OCI-LY7 (cell line): Measurements from ENCODE around the gene MEIS2. TPM values are rescaled to one million over a fixed set of nuclear protein-coding genes. Genes with fewer than 3 reads are reported as not detected.

Experiments
- BruUV-seq: library from RNA; stranded (reverse); fragments of 400-500 nt; replicated peaks from 2 replicates; lab custom pipeline; 2021; lab: Mats Ljungman, UMichigan
- CTCF ChIA-PET: fragments of 300-600 bp; sonication (Branson Sonifier 250); formaldehyde crosslinking; loops from one replicate; lab custom pipeline; 2022; ENCODE audit warnings: antibody characterized with exemption; ENCODE audit not compliant: unreplicated experiment; lab: Charles Lee
- POLR2A ChIA-PET: fragments of 300-600 bp; sonication (Branson Sonifier 250); formaldehyde crosslinking; loops from one replicate; lab custom pipeline; 2022; ENCODE audit warnings: antibody characterized with exemption; lab: Charles Lee
- DNase-seq: peaks from one replicate; pipeline ENCODE4 v3.0.0-alpha.2; 2015; ENCODE audit warnings: low spot score
- H2AFZ ChIP-seq: fragments of 200-600 bp; sonication (generic), shearing (Covaris generic); 2 replicates; pipeline ENCODE4 v1.6.1; 2014; ENCODE audit warnings: mild to moderate bottlenecking, antibody characterized with exemption, low read length, moderate library complexity
- H3K27ac ChIP-seq: fragments of 200-600 bp; sonication (generic); 2 replicates; pipeline ENCODE4 v1.5.1; 2014; ENCODE audit warnings: mixed run types, low read depth, mild to moderate bottlenecking, moderate library complexity, low read length, inconsistent platforms; ENCODE audit not compliant: poor library complexity, severe bottlenecking
- H3K36me3 ChIP-seq: fragments of 200-600 bp; sonication (generic); 2 replicates; pipeline ENCODE4 v1.6.1; 2014; ENCODE audit warnings: mild to moderate bottlenecking, antibody characterized with exemption, low read length, moderate library complexity, mixed read lengths; ENCODE audit not compliant: insufficient read depth
- H3K4me1 ChIP-seq: fragments of 200-600 bp; sonication (generic); 2 replicates; pipeline ENCODE4 v1.5.1; 2014; ENCODE audit warnings: mild to moderate bottlenecking, low read length; ENCODE audit not compliant: insufficient read depth, poor library complexity, severe bottlenecking
- H3K4me2 ChIP-seq: fragments of 200-600 bp; sonication (generic); 2 replicates; pipeline ENCODE4 v1.6.1; 2014; ENCODE audit warnings: mild to moderate bottlenecking, low read length
- H3K4me3 ChIP-seq: fragments of 200-600 bp; sonication (generic); 2 replicates; pipeline ENCODE4 v1.5.1; 2014; ENCODE audit warnings: mild to moderate bottlenecking, low read depth, low read length; ENCODE audit not compliant: poor library complexity, severe bottlenecking
- H3K79me2 ChIP-seq: fragments of 200-600 bp; sonication (generic); 2 replicates; pipeline ENCODE4 v1.6.1; 2016; ENCODE audit warnings: low read depth, mild to moderate bottlenecking, low read length, moderate library complexity, mixed read lengths; ENCODE audit not compliant: insufficient read depth
- H3K9me2 ChIP-seq: fragments of 200-600 bp; sonication (generic); 2 replicates; pipeline ENCODE4 v1.6.1; 2016; ENCODE audit warnings: mild to moderate bottlenecking, low read length, mixed read lengths; ENCODE audit not compliant: insufficient read depth
- H3K9me3 ChIP-seq: fragments of 200-600 bp; sonication (generic); 2 replicates; pipeline ENCODE4 v1.6.1; 2014; ENCODE audit warnings: mild to moderate bottlenecking, mixed run types, low read length, mixed read lengths
- H4K20me1 ChIP-seq: fragments of 200-600 bp; sonication (generic); 2 replicates; pipeline ENCODE4 v1.6.1; 2014; ENCODE audit warnings: mild to moderate bottlenecking, antibody characterized with exemption, low read length, moderate library complexity, mixed read lengths; ENCODE audit not compliant: insufficient read depth
- EZH2phosphoT487 ChIP-seq: fragments of 200-600 bp; sonication (generic); IDR thresholded peaks from 2 replicates; pipeline ENCODE4 v1.6.1; 2018; ENCODE audit warnings: low read depth, borderline replicate concordance, mild to moderate bottlenecking, mixed run types, antibody characterized with exemption, low read length, moderate library complexity, mixed read lengths
- intact Hi-C: fragments of 100-400 bp; cut with micrococcal nuclease; formaldehyde crosslinking; loops from one replicate; pipeline ENCODE4 v1.10.0; 2022; ENCODE audit not compliant: unreplicated experiment
- total RNA-seq, 2 experiments: library from RNA; depleted of rRNA in 1 of 2; stranded (reverse); fragments of >200 nt in 1 of 2; shearing (Covaris generic) in 1 of 2; gene quantifications; 2 replicates each; pipeline ENCODE4 v1.2.3, GENCODE V29; 2014 to 2022
- TF ChIP-seq, protein P1 (sequence below): fragments of 200-600 bp; sonication (generic); conservative IDR thresholded peaks from 2 replicates; pipeline ENCODE4 v1.5.1; 2014; ENCODE audit warnings: mild to moderate bottlenecking, antibody characterized with exemption, low read length, moderate library complexity, mixed read lengths

MEIS2 gene
- total RNA-seq, 2 experiments from 2014 or later, result 31.0 to 35.8 TPM

DNA sequence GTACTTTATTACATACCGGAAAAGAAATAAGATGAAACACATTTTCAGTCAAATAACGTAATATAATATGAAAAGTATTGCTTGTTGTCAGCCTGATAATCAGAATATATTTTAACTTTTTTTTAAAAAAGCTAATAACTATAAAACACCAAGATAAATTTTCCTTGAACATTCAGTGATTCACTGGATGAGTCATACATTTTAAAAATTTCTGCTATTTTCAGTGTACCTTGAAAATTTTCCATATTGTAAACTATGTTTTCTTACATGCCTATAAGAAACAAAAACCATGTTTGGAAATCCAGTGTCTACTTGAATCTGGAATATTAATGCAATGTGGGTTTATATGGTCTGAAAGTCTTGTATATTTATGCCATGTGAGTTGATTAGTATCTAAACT is 36.3 kb upstream of the MEIS2 start:
- no peaks in the 10 kb centered on the region for H4K20me1 ChIP-seq
- no peak overlapping the region for H2AFZ ChIP-seq
- no TSS peak for BruUV-seq
- no peaks in the 10 kb centered on the region for H3K9me2 ChIP-seq
- no peak overlapping the region for H3K27ac ChIP-seq
- no peak overlapping the region for H3K4me2 ChIP-seq
- ChIA-PET POLR2A (interaction anchor here (0.6 to 0.8 kb wide), 2 partner anchors 122 to 1943 kb away, joined by 3 read pairs; no protein-coding TSS in a partner anchor), CTCF (no interaction called here)
- intact Hi-C loops, result loop anchor here (10.0 kb wide), 1 partner anchor 632 kb away; no protein-coding TSS in a partner anchor
- TF ChIP-seq, protein P1, sequence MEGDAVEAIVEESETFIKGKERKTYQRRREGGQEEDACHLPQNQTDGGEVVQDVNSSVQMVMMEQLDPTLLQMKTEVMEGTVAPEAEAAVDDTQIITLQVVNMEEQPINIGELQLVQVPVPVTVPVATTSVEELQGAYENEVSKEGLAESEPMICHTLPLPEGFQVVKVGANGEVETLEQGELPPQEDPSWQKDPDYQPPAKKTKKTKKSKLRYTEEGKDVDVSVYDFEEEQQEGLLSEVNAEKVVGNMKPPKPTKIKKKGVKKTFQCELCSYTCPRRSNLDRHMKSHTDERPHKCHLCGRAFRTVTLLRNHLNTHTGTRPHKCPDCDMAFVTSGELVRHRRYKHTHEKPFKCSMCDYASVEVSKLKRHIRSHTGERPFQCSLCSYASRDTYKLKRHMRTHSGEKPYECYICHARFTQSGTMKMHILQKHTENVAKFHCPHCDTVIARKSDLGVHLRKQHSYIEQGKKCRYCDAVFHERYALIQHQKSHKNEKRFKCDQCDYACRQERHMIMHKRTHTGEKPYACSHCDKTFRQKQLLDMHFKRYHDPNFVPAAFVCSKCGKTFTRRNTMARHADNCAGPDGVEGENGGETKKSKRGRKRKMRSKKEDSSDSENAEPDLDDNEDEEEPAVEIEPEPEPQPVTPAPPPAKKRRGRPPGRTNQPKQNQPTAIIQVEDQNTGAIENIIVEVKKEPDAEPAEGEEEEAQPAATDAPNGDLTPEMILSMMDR, result no peak
- TF ChIP-seq EZH2phosphoT487, result no peak
- H3K4me1 ChIP-seq, result no peaks in the 10 kb centered on the region
- no peak for DNase-seq
- no peaks in the 10 kb centered on the region for H3K36me3 ChIP-seq
- no peak overlapping the region for H3K4me3 ChIP-seq
- no peaks in the 10 kb centered on the region for H3K79me2 ChIP-seq
- H3K9me3 ChIP-seq, result no peaks in the 10 kb centered on the region

DNA sequence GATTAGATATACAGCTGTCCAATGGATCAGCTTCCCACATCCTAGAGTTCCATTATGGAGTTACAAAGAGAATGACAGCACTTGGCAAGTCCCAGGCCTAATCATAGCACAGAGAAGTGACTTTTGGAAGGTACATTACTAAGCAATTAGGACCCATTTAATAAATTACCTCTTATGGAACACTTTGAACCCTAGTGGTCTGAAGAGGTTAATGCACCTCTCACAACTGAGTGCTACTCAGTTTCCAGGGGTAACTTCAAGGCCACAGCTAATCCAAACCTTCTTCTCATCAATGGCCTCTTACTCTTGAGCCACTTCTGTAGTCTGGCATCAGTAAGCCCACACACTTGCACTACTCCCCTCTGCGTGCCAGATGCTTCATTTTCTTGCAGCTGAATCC is 34.9 kb upstream of the MEIS2 start:
- intact Hi-C loops, result loop anchor here (10.0 kb wide), 1 partner anchor 630 kb away; no protein-coding TSS in a partner anchor
- Histone ChIP-seq H3K4me1 (no peaks in the 10 kb centered on the region), H3K4me2 (no peak overlapping the region), H3K9me2 (no peaks in the 10 kb centered on the region), H3K4me3 (no peak overlapping the region), H2AFZ (no peak overlapping the region), H3K27ac (no peak overlapping the region), H3K36me3 (no peaks in the 10 kb centered on the region), H3K9me3 (no peaks in the 10 kb centered on the region), H4K20me1 (no peaks in the 10 kb centered on the region), H3K79me2 (no peaks in the 10 kb centered on the region)
- BruUV-seq, result no TSS peak
- DNase-seq, result peak; percentile 41
- no peak for TF ChIP-seq EZH2phosphoT487
- TF ChIP-seq, protein P1, result 0 out of 2 replicates have a peak, but pooled peaks have one; percentile 28
- POLR2A ChIA-PET, result no interaction called here
- CTCF ChIA-PET, result no interaction called here

- TF ChIP-seq, protein P1, result peak; percentile 85
- TF ChIP-seq EZH2phosphoT487, result no peak
- Histone ChIP-seq H3K4me3 (no peak overlapping the region), H3K36me3 (no peaks in the 10 kb centered on the region), H2AFZ (no peak overlapping the region; the same call in 1 of the 2 replicates), H3K27ac (no peak overlapping the region), H3K9me3 (no peaks in the 10 kb centered on the region), H4K20me1 (no peaks in the 10 kb centered on the region), H3K79me2 (no peaks in the 10 kb centered on the region), H3K4me1 (no peaks in the 10 kb centered on the region), H3K9me2 (no peaks in the 10 kb centered on the region), H3K4me2 (no peak overlapping the region)
- ChIA-PET CTCF (no interaction called here), POLR2A (no interaction called here)
- intact Hi-C loops, result loop anchor here (1.0 to 10.0 kb wide), 2 partner anchors 251 to 630 kb away; no protein-coding TSS in a partner anchor
- BruUV-seq, result no TSS peak
- peak; percentile 46 for DNase-seq
These were observed 34.4 kb upstream of the MEIS2 start for GRCh38 chr15:37134699-37135131.
